Stimulated activated CD4-positive, alpha-beta T cell treated with anti-CD3 and anti-CD28 coated beads, Interleukin-4, amount 100 ng/mL, for 24 hours (primary cell): ENCODE results near the gene PLCD3.

Source experiments
- DNase-seq: peaks from one replicate; pipeline ENCODE4 v3.0.0-alpha.2; 2020

The PLCD3 gene

GRCh38 chr17:45098869-45099616, 33.3 kb downstream of the PLCD3 start:
- peak; percentile 76 for DNase-seq

GRCh38 chr17:45098081-45098868, 34.0 kb downstream of the PLCD3 start:
- DNase-seq, result no peak

- no peak for DNase-seq
Measured at GRCh38 chr17:45096926-45097325, 35.4 kb downstream of the PLCD3 start.

- no peak for DNase-seq
Measured at GRCh38 chr17:45096141-45096540, 36.2 kb downstream of the PLCD3 start.

GRCh38 chr17:45093444-45094110, 38.7 kb downstream of the PLCD3 start:
- no peak for DNase-seq

GRCh38 chr17:45092911-45093430, 39.3 kb downstream of the PLCD3 start:
- no peak for DNase-seq

GRCh38 chr17:45091778-45092425, 40.4 kb downstream of the PLCD3 start:
- no peak for DNase-seq

GRCh38 chr17:45090711-45091110, 41.6 kb downstream of the PLCD3 start:
- DNase-seq, result no peak

- DNase-seq, result no peak
Measured at GRCh38 chr17:45088741-45089140, 43.6 kb downstream of the PLCD3 start.

- no peak for DNase-seq
Measured at GRCh38 chr17:45087978-45088377, 44.3 kb downstream of the PLCD3 start.

GRCh38 chr17:45087504-45087975, 44.8 kb downstream of the PLCD3 start:
- DNase-seq, result no peak

- DNase-seq, result no peak
Measured at GRCh38 chr17:45086865-45087503, 45.3 kb downstream of the PLCD3 start.

- no peak for DNase-seq
Measured at GRCh38 chr17:45086391-45086790, 45.9 kb downstream of the PLCD3 start.

- no peak for DNase-seq
Measured at GRCh38 chr17:45081047-45081703, 51.1 kb downstream of the PLCD3 start.

GRCh38 chr17:45077643-45078042, 54.7 kb downstream of the PLCD3 start:
- DNase-seq, result no peak

GRCh38 chr17:45073414-45074070, 58.8 kb downstream of the PLCD3 start:
- DNase-seq, result no peak

- DNase-seq, result no peak
Measured at GRCh38 chr17:45070809-45071208, 61.5 kb downstream of the PLCD3 start.

GRCh38 chr17:45070001-45070400, 62.3 kb downstream of the PLCD3 start:
- DNase-seq, result no peak

- no peak for DNase-seq
Measured at GRCh38 chr17:45067637-45068036, 64.7 kb downstream of the PLCD3 start.

GRCh38 chr17:45063198-45063597, 69.1 kb downstream of the PLCD3 start:
- no peak for DNase-seq

GRCh38 chr17:45061606-45062205, 70.6 kb downstream of the PLCD3 start:
- DNase-seq, result no peak
